Stimulated activated CD4-positive, alpha-beta T cell treated with anti-CD3 and anti-CD28 coated beads, Interleukin-1b, Interleukin-23, amount 100 ng/mL, for 48 hours (primary cell): ENCODE results near the gene DNM1.

ENCODE experiments used
- DNase-seq: peaks from one replicate; pipeline ENCODE4 v3.0.0-alpha.2; 2020

Gene DNM1

GRCh38 chr9:128203024-128203706 lies at the start of gene DNM1:
TSS of gene DNM1 (plus strand) at chr9:128203379. CDS start at chr9:128203471, 92 bp downstream.
- peak; percentile 56 for DNase-seq

DNA sequence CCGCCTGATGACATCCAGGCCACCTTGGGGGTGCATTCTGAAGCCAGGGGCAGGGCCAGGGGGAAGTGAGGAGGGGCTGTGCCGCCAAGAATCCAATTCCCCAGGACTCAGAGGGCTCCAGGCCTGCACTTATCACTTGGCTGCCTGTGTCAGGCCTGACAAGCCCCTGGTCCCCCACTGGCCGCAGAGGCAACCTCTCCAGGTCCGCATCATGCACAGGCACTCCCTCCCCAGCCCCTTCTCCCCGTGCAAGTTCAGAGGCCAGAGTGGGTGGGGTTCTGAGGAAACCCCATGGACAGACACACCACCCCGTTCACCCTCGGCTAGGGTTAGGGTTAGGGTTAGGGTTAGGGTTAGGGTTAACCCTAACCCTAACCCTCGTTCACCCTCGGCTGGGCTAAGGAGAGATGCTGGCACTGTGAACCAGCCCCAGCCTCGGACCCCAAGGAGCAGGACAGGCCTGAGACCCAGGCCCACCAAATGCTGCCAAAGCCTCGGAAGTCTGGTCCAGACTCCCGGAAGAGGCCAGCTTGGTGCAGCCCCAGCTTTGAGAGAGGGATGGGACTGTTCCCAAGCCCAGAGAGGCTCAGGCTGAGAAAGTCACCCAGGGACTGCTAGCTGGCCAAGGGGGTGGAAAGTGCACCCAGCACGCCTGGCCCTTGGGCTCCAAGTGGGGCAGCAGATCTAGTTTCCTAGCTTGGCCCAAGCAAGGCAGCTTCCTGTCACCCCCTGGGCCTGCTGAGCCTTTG lies 49.1 kb upstream of the DNM1 start:
- no peak for DNase-seq

- DNase-seq: no peak
Measured at GRCh38 chr9:128155736-128156500, 47.3 kb upstream of the DNM1 start.

- DNase-seq: peak; percentile 51
Measured at GRCh38 chr9:128159522-128159783, 43.7 kb upstream of the DNM1 start.

GRCh38 chr9:128159784-128160602 lies 43.2 kb upstream of the DNM1 start, which contains the start of gene BBLN:
TSS of gene BBLN (plus strand) at chr9:128160265. CDS start at chr9:128160408, 143 bp downstream.
- peak; percentile 94 for DNase-seq

- peak; percentile 57 for DNase-seq
Measured at GRCh38 chr9:128160603-128160987, 42.6 kb upstream of the DNM1 start.

- no peak for DNase-seq
Measured at GRCh38 chr9:128161215-128161902, 41.8 kb upstream of the DNM1 start.

DNA sequence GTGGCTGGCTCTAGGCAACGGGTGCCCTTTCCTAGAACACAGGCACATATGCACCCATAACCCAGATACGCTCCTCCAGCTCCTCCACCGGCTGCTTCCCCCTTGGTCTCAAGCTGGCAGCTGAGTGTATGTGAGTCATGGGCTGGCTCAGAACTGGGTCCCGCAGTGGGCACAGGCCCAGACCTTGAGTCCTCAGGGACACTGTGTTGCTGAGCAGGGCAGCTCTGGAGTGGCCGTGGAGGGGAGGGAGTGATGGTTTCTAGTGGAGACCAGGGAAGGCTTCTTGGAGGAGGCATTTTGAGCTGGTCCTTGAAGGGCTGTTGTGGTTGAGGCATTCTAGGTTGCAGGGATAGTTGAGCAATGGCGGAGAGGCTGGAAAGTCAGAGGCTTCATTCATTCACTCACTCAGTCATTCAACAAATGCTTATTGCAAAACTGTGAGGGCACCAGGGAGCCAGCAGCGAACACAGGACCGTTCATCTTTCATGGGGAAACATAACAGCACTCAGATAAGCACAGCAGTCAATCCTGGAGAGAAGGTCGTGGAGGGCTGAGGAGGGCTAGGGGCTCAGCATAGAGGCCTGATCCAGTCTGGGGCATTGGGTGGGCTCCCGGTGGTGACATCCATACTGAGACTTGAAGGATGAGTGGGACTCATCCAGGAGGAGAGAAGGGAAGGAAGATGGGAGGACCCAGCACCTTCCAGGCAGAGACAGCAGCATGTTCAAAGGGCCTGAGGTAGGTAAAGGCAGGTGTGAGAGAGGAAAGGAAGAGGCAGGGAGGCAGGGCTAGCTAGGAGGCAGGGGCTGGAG lies 40.8 kb upstream of the DNM1 start:
- no peak for DNase-seq

DNA sequence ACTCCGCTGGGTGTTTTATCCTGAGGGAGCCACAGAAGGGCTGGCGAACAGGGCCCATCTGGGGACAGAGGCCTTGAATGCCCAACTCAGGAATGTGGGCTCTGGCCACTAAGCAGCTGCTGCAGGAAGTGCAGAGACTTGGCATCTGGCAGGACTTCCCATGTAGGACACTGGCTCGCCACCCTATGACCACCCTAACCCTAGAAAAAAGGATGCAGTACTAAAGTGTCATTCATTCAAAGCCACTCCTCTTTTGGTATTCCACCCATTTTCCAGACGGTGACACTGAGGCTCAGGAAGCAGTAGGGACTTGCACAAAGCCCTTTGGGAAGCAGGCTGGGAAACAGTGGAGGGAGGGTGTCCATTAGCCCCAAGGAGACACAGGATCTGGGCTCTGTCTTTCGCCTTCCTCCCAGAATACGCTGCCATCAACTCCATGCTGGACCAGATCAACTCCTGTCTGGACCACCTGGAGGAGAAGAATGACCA lies 40.1 kb upstream of the DNM1 start:
- DNase-seq: no peak

- no peak for DNase-seq
Measured at GRCh38 chr9:128163523-128164306, 39.5 kb upstream of the DNM1 start.

DNA sequence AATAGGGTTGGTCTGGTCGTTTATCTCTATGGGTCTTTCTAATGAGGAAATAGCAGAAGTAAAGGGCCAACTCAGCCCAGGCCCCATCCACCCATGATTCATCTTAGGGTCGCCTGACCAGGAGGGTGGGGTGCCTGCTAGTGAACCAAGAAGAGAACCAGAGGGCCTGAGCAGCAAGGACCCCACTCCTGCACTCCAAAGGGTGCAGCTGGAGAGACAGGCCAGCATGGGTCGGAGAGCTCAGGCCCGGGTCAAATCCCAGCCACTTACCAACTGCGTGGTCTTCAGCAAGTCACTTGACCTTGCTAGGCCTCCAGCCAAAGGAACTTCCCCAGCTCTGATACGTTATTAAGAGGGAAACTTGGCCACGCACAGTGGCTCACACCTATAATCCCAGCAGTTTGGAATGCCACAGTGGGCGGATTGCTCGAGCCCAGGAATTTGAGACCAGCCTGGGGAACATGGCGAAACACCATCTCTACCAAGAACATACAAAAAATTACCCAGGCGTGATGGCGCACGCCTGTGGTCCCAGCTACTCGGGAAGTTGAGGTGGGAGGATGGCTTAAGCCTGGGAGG lies 38.8 kb upstream of the DNM1 start:
- DNase-seq: no peak

GRCh38 chr9:128166169-128166568 lies 37.0 kb upstream of the DNM1 start:
- DNase-seq: no peak

GRCh38 chr9:128167209-128167608 lies 36.0 kb upstream of the DNM1 start:
- DNase-seq: no peak

DNA sequence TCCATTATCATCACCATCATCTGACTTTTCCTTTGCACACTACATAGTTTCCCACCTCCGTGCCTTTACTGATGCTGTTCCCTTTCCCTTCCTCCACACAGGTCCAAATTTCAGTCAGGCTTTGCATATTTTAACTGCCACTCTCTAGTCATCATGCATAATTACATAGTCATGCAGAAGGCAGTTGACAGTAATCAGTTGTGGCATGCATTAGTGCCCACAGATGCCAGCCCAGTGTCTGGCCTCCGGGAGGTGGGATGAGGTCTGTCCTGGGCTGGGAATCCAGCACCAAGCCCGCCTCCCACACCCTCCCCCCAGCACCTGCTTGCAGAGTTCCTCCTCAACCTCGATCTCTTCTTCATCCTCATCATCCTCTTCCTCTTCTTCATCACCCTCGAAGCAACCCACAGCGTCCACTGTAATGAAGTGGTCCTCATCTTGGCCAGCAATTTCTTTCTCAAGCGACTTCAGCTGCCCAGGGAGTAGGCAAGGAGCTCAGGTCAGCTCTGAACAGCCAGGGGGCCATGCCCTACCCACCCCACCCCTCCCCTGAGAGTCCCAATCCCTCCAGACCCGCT lies 34.4 kb upstream of the DNM1 start:
- no peak for DNase-seq

- no peak for DNase-seq
Measured at GRCh38 chr9:128169492-128169891, 33.7 kb upstream of the DNM1 start.

DNA sequence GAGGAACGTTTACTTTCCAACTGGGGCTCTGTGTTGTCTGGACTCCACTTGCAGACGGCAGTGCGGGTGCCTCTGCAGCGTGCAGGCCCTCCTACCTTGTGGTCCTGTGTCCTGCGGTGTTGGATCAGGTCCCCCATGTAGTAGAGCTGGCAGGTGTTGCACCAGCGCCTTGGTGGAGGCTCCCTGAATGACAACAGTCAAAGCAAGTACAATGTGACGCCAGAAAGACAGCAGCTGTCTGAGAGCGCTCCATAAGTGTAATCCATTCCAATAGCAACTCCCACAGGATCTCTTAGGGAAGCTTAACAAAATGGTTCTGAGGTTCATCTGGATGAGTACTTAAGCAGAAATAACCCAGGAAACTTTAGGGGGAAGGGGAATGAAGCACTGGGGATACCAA lies 33.3 kb upstream of the DNM1 start:
- DNase-seq: no peak

GRCh38 chr9:128174062-128174461 lies 29.1 kb upstream of the DNM1 start:
- DNase-seq: no peak

- no peak for DNase-seq
Measured at GRCh38 chr9:128175102-128175563, 28.0 kb upstream of the DNM1 start.

- no peak for DNase-seq
Measured at GRCh38 chr9:128175726-128176125, 27.5 kb upstream of the DNM1 start.
